KG1 (cell line): ENCODE results near the gene IGF1.

Source experiments
- DNase-seq: peaks from one replicate; lab custom pipeline; 2025; lab: John Stamatoyannopoulos, UW

IGF1 gene

GRCh38 chr12:102480406-102480805 is at the start of gene IGF1:
IGF1 (minus strand) TSS chr12:102480563; CDS start chr12:102480381, 182 bp downstream.
- DNase-seq = no peak

- no peak for DNase-seq
Observed at GRCh38 chr12:102528111-102528510, 47.7 kb upstream of the IGF1 start.

- DNase-seq = no peak
Observed at GRCh38 chr12:102527171-102527720, 46.9 kb upstream of the IGF1 start.

GRCh38 chr12:102526656-102527055 is 46.3 kb upstream of the IGF1 start:
- no peak for DNase-seq

GRCh38 chr12:102522768-102523167 is 42.4 kb upstream of the IGF1 start:
- no peak for DNase-seq

- no peak for DNase-seq
Observed at GRCh38 chr12:102521662-102522277, 41.4 kb upstream of the IGF1 start.

GRCh38 chr12:102518871-102519270 is 38.5 kb upstream of the IGF1 start:
- no peak for DNase-seq

- DNase-seq = no peak
Observed at GRCh38 chr12:102514696-102515095, 34.3 kb upstream of the IGF1 start.

- no peak for DNase-seq
Observed at GRCh38 chr12:102513739-102514138, 33.4 kb upstream of the IGF1 start.

- DNase-seq = no peak
Observed at GRCh38 chr12:102513272-102513671, 32.9 kb upstream of the IGF1 start.

- no peak for DNase-seq
Observed at GRCh38 chr12:102512523-102512922, 32.2 kb upstream of the IGF1 start.

GRCh38 chr12:102511575-102511974 is 31.2 kb upstream of the IGF1 start:
- no peak for DNase-seq

- DNase-seq = no peak
Observed at GRCh38 chr12:102510463-102510862, 30.1 kb upstream of the IGF1 start.

- DNase-seq = no peak
Observed at GRCh38 chr12:102510031-102510430, 29.7 kb upstream of the IGF1 start.

- no peak for DNase-seq
Observed at GRCh38 chr12:102509123-102509626, 28.8 kb upstream of the IGF1 start.

GRCh38 chr12:102508052-102508451 is 27.7 kb upstream of the IGF1 start:
- no peak for DNase-seq

GRCh38 chr12:102507301-102507700 is 26.9 kb upstream of the IGF1 start:
- DNase-seq = no peak

GRCh38 chr12:102504871-102505270 is 24.5 kb upstream of the IGF1 start:
- DNase-seq = no peak

- no peak for DNase-seq
Observed at GRCh38 chr12:102504280-102504679, 23.9 kb upstream of the IGF1 start.

GRCh38 chr12:102503831-102504230 is 23.5 kb upstream of the IGF1 start:
- DNase-seq = no peak

GRCh38 chr12:102503056-102503681 is 22.8 kb upstream of the IGF1 start:
- DNase-seq = no peak

- no peak for DNase-seq
Observed at GRCh38 chr12:102501773-102502172, 21.4 kb upstream of the IGF1 start.

- DNase-seq = no peak
Observed at GRCh38 chr12:102498471-102498870, 18.1 kb upstream of the IGF1 start.

- no peak for DNase-seq
Observed at GRCh38 chr12:102497743-102498142, 17.4 kb upstream of the IGF1 start.
